ENCODE data around the gene RABL6. TPM values are rescaled to one million over a fixed set of nuclear protein-coding genes. Genes with fewer than 3 reads are reported as not detected.

The RABL6 gene
- total RNA-seq, 4 donors from 2014 or later: 28.8 to 57.9 (median 39.6) TPM

DNA sequence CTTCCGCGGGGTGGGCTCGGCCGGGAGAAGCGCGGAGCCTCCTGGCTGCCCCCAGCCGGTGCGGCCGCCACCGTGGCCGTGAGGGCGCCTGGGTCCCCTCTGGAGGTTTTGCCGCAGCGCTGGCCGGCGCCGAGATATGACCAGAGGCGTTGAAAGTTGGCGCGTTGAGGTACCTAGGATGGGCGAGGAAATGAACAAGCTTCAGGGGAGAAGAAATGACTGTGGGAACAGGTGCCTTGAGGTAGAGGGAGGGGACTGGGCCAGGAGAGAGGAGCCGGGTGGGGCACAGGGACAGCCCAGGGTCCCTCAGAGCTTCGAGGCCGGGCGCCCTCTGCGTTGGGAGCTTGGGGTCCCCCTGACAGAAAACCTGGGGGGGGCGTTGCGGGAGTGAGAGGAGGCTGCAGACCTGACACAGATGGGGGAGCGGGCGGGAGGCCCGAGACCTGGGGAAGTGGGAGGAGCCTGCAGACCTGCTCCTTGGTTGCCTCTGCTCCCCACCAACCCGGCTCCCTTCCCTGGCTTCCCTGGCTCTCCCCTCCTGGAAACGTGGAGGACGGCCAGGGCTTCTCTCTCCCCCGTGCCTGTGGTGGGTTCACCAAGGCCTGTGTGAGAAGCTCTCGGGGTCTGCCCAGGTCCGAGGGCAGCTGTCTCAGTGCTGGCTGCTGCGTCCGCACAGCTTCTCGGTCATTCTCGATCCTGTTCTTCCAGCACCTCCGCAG lies 14.2 kb downstream of the RABL6 start:
- H3K4me1 ChIP-seq: peaks cover 0 to 10% of the 10 kb centered on the region in 2 donors
- intact Hi-C loops (cut with DNase I; ENCODE audit: low total_unique reads): no loop called here
- TF ChIP-seq CTCF (IDR thresholded peaks at IDR 0.05) (no peak), POLR2A (IDR thresholded peaks at IDR 0.05) (no peak)
- no peaks in the 10 kb centered on the region for H3K36me3 ChIP-seq
- DNase-seq: no peak
- H3K4me3 ChIP-seq: peak overlapping the region in 1 of 2 donors; percentile 33
- H3K27ac ChIP-seq: no peak overlapping the region
- H3K9me3 ChIP-seq: no peaks in the 10 kb centered on the region
- no peaks in the 10 kb centered on the region for H3K27me3 ChIP-seq

- Histone ChIP-seq H3K27ac (no peak overlapping the region), H3K27me3 (no peaks in the 10 kb centered on the region), H3K4me3 (no peak overlapping the region), H3K4me1 (peaks cover 0 to 10% of the 10 kb centered on the region in 2 donors), H3K9me3 (no peaks in the 10 kb centered on the region), H3K36me3 (no peaks in the 10 kb centered on the region)
- TF ChIP-seq CTCF (IDR thresholded peaks at IDR 0.05) (no peak), POLR2A (IDR thresholded peaks at IDR 0.05) (no peak)
- intact Hi-C loops (cut with DNase I; ENCODE audit: low total_unique reads): no loop called here
- DNase-seq: no peak
These were observed 15.6 kb downstream of the RABL6 start for GRCh38 chr9:136823136-136824046.

DNA sequence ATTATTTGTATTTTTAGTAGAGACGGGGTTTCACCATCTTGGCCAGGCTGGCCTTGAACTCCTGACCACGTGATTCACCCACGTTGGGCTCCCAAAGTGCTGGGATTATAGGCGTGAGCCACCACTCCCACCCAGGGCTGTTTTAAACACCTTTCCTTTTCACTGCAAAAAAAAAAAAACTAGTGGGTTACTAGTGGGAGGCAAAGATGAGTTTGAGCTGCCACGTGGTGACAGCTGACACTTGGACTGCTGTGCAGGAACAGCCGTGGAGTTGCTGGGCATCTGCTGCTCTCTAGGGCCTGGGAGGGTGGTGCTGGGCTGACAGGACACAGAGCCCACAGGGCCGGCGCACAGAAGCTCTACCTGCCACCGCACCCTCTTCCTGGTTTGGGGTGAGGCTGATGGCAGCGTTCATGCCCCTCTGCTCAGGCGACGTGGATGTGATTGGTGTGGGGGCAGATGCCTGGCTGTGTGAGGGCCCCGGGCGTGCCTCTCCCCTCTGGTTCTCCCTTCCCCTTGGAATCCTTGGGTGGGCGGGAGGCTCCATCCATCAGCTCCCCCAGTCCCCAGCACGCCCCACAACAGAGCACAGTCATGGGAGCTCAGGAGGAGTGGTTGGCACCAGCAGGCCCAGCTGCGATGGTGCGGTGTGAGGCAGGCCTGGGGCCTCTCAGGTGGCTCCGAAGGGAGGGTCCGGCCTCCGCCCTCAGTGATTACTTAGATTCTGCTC lies 16.9 kb downstream of the RABL6 start:
- DNase-seq: no peak
- intact Hi-C loops (cut with DNase I; ENCODE audit: low total_unique reads): no loop called here
- no peak overlapping the region for H3K4me3 ChIP-seq
- no peak for TF ChIP-seq POLR2A (IDR thresholded peaks at IDR 0.05)
- TF ChIP-seq CTCF (IDR thresholded peaks at IDR 0.05): no peak
- H3K27me3 ChIP-seq: no peaks in the 10 kb centered on the region
- H3K27ac ChIP-seq: no peak overlapping the region
- H3K4me1 ChIP-seq: peaks cover 0 to 10% of the 10 kb centered on the region in 2 donors
- no peaks in the 10 kb centered on the region for H3K9me3 ChIP-seq
- H3K36me3 ChIP-seq: no peaks in the 10 kb centered on the region

DNA sequence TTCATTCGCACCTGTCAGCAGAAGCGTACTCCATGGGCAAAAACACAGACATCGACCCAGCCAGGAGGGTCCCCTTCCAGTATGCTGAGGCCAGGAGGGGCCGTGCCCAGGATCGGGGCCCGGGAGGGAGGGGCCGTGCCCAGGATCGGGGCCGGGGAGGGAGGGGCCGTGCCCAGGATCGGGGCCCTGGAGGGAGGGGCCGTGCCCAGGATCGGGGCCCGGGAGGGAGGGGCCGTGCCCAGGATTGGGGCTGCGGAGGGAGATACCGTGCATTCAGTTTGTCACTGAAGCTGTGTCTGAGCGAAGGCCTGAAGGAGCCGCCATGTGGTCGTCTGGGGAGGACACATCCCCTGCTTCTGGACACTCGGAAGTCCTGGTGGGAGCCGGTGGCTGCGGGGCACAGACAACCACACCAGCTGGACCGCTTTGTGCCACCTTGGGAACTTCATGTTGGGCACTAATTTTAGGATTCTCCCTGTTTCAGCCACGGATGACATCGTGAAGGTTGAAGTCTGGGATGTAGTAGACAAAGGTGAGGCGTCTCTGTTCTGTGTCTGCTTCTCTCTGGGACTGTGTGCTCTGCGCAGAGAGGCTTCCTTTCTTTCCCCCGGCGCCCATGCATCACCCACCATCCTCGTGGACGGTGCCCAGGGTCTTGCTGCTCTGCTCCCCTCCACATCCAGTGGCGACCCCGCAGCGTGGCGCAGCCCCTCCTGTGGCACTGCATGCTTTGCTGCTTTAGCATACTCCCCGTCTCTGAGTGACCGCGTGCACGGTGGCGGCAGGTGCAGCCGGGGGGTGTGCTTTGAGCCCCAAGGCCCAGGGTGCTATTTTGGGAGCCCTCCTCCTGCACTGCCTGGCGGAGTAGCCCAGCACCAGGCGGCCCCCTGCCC lies 17.8 kb downstream of the RABL6 start:
- no peaks in the 10 kb centered on the region for H3K36me3 ChIP-seq
- H3K27ac ChIP-seq: no peak overlapping the region
- intact Hi-C loops (cut with DNase I; ENCODE audit: low total_unique reads): no loop called here
- H3K27me3 ChIP-seq: no peaks in the 10 kb centered on the region
- no peak for DNase-seq
- H3K9me3 ChIP-seq: no peaks in the 10 kb centered on the region
- no peak overlapping the region for H3K4me3 ChIP-seq
- no peak for TF ChIP-seq CTCF (IDR thresholded peaks at IDR 0.05)
- no peak for TF ChIP-seq POLR2A (IDR thresholded peaks at IDR 0.05)
- H3K4me1 ChIP-seq: peaks cover 0 to 10% of the 10 kb centered on the region in 2 donors

Data from uterus (tissue), 4 donors.